Muscle layer of colon (tissue), 2 donors: ENCODE data around the gene FOXE1.

Experiments
- H3K27ac ChIP-seq: one replicate; pipeline ENCODE4 v1.7.0; 2013; ENCODE audit warnings: low read depth, mild to moderate bottlenecking, low read length, moderate library complexity
- H3K27me3 ChIP-seq, 2 donors: one replicate each; pipeline ENCODE4 v1.7.0; 2013; ENCODE audit warnings: low read length in 2 of 2, mild to moderate bottlenecking in 2 of 2; ENCODE audit not compliant: insufficient read depth in 2 of 2, control insufficient read depth in 1 of 2
- H3K36me3 ChIP-seq: one replicate; pipeline ENCODE4 v1.7.0; 2013; ENCODE audit warnings: mild to moderate bottlenecking, low read length; ENCODE audit not compliant: insufficient read depth
- H3K4me1 ChIP-seq: one replicate; pipeline ENCODE4 v1.7.0; 2013; ENCODE audit warnings: mild to moderate bottlenecking, low read length; ENCODE audit not compliant: insufficient read depth
- H3K4me3 ChIP-seq, 2 donors: one replicate each; pipeline ENCODE4 v1.7.0; 2013; ENCODE audit warnings: low read length in 2 of 2, low read depth in 1 of 2, mild to moderate bottlenecking in 1 of 2, moderate library complexity in 1 of 2
- H3K9ac ChIP-seq: one replicate; pipeline ENCODE4 v1.7.0; 2013; ENCODE audit warnings: low read length
- H3K9me3 ChIP-seq: one replicate; pipeline ENCODE4 v1.7.0; 2013; ENCODE audit warnings: mild to moderate bottlenecking, low read length
- donor health status: abdominal sarcoma.
- donor health status: Adenocarcinoma of cecum.

The FOXE1 gene

DNA sequence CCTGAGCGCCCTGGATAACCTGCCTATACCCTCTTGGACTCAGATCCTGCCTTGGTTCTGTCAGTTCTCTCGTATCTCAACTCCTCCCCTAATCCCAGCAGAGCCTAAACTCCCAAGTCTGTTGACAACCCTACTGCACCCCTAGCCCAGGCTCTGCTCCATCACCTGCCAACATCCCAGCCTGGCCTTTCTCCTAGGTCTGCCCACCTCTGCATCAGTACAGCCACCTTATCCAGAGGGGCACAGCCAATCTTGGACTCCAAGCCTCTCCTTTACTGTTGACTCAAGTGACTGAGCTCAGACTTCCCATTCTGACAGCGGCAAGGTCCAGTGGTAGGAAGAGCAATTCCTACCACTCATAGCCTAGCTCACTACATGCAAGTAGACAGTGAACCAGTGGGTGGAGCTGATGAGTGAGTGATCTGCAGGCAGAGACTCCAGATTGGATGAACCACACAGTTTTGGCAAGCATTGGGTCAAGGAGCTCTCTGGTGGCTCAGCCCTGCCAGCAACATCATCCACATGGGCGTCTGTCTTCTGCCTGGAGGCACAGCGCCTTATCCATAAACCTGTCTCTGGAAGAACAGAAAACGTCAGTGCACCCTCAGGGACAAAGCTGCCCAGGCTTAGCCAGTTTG, 42.8 kb downstream of the FOXE1 start:
- Histone ChIP-seq H3K9ac (no peak overlapping the region), H3K36me3 (peaks cover 4% of the 10 kb centered on the region), H3K4me3 (no peak overlapping the region), H3K27me3 (no peaks in the 10 kb centered on the region), H3K4me1 (no peaks in the 10 kb centered on the region), H3K9me3 (no peaks in the 10 kb centered on the region), H3K27ac (no peak overlapping the region)

DNA sequence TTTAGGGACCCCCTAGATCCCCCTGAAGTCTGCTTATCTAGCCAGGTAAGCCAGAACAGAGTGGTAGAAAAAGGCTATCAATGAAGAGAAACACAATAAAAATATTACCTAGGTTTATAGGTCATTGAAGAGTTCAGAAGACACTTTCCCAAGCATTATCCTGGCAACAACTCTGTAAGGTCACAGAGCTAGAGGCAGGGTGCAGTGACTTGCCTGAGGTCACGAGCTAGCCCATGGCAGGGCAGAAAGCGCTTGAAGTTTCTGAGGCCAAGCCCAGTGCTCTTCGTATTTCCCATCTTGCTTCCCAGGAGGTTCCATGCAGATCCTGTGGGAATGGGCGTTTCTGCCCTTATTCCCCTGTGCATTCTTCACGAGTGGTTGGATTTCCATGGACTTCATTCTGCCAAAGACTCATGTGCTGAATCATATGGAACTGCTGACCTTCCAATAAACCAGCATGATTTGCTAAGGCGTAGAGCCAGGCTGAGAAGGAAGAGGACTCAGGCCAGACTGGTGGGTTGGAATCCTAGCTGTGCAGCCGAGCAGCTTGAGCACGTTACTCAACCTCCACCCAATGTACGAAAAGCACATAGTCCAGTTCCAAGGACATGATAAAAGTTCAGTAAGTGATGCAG, 47.2 kb downstream of the FOXE1 start:
- H3K27me3 ChIP-seq, result no peaks in the 10 kb centered on the region
- H3K9me3 ChIP-seq, result no peaks in the 10 kb centered on the region
- no peak overlapping the region for H3K9ac ChIP-seq
- no peak overlapping the region for H3K27ac ChIP-seq
- peaks cover 8% of the 10 kb centered on the region for H3K36me3 ChIP-seq
- H3K4me3 ChIP-seq, result no peak overlapping the region
- H3K4me1 ChIP-seq, result no peaks in the 10 kb centered on the region

DNA sequence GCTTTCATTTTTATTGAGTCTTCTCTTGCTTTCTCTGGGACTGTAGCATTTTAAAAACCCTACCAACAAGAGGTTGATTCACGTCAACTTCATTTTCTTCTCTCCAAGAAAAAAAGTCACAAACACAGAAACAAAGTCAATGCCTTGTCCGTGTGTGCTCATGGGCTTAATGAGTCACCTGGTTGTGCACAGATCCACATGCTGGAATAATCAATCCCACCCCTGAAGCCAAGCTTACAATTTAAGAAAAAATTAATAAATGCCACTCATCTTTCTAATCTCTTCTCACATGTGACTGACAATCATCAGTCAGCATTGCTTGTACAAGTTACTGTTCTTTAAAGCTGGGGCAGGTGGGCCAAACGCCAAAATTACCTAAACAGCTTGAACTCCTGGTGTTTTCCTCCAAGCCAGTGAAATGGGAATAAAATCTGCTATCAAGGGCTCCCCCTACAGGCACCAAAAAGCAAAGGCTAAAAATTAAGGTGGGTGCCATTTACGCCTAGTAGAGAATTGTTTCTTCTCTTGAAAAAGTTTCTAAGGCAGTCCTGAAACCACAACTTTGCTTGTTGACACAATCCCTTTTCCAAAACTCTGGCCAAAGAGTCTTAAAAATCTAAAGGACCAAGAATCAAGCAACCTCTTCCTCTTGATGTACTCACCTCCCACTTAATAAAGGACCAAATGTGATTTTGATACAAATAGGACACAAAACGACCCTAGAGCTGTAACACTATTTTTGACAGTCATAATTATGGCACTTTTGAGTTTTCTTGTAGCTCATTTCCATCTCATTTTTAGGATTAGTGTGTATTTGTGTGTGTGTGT, 47.9 kb downstream of the FOXE1 start:
- Histone ChIP-seq H3K9ac (no peak overlapping the region), H3K27ac (no peak overlapping the region), H3K9me3 (no peaks in the 10 kb centered on the region), H3K36me3 (peaks cover 8% of the 10 kb centered on the region), H3K4me1 (no peaks in the 10 kb centered on the region), H3K27me3 (no peaks in the 10 kb centered on the region), H3K4me3 (no peak overlapping the region)

DNA sequence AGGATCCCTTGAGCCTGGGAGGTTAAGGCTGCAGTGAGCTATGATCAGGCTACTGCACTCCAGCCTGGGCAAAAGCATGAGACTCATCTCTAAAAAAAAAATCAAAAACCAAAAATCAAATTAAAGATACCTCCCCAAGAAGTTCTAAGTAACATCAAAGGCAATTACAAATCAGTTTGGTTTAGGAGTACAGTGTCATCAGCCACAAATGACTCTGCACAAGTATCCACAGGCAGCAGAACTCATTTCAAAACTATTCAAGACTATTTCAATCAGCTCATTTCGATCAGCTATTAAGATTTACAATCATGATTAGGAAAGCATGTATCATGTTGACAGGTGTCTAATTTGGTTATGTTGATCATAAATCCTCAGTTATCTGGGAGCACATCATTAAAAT, 50.2 kb downstream of the FOXE1 start:
- no peak overlapping the region for H3K27ac ChIP-seq
- peaks cover 4% of the 10 kb centered on the region for H3K4me1 ChIP-seq
- H3K9ac ChIP-seq, result no peak overlapping the region
- peaks cover 5% of the 10 kb centered on the region for H3K36me3 ChIP-seq
- H3K27me3 ChIP-seq, result no peaks in the 10 kb centered on the region
- no peak overlapping the region for H3K4me3 ChIP-seq
- H3K9me3 ChIP-seq, result no peaks in the 10 kb centered on the region

DNA sequence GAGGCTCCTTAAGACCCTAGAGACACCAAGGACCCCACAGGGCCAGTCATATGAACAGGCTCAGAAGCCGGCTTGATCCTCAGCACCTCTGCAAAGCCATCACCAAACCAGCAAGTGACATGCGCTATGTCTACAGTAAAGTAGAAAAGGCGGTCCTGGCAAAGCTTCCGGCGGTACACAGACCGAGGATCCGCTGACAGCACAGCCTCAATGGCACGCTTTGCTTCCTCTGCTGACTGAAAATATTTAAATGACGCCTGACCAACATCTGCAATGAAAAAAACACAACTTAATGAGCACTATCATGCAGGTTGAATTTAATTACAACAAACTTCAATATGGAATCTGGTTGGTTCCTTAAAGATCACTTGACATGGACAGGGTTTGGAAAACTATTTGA, 51.7 kb downstream of the FOXE1 start:
- Histone ChIP-seq H3K27me3 (no peaks in the 10 kb centered on the region), H3K4me3 (no peak overlapping the region), H3K9ac (no peak overlapping the region), H3K9me3 (no peaks in the 10 kb centered on the region), H3K4me1 (peaks cover 4% of the 10 kb centered on the region), H3K27ac (no peak overlapping the region), H3K36me3 (peaks cover 10% of the 10 kb centered on the region)

DNA sequence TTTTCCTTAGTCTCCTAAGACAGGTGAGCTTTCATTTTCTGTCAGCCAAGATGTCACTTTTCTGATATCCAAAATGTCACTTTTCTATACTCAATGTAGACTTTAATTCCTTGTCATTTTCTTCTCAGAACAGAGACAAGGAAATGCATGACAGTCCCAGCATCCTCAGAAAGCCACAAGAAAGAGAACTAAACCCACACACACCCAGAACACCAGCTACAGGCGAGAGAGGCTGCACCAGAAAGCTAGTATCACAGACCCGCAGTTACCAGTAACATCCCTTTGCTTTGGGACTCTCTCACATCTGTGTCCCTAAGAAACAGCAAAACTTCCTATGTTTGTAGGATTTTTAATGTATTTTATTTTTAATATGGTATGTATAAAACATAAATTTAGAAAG, 52.2 kb downstream of the FOXE1 start:
- Histone ChIP-seq H3K9me3 (no peaks in the 10 kb centered on the region), H3K27me3 (no peaks in the 10 kb centered on the region), H3K9ac (no peak overlapping the region), H3K27ac (no peak overlapping the region), H3K4me3 (no peak overlapping the region), H3K36me3 (peaks cover 15% of the 10 kb centered on the region), H3K4me1 (peaks cover 4% of the 10 kb centered on the region)
